Measurements from ENCODE around the gene NKD1.

DNA sequence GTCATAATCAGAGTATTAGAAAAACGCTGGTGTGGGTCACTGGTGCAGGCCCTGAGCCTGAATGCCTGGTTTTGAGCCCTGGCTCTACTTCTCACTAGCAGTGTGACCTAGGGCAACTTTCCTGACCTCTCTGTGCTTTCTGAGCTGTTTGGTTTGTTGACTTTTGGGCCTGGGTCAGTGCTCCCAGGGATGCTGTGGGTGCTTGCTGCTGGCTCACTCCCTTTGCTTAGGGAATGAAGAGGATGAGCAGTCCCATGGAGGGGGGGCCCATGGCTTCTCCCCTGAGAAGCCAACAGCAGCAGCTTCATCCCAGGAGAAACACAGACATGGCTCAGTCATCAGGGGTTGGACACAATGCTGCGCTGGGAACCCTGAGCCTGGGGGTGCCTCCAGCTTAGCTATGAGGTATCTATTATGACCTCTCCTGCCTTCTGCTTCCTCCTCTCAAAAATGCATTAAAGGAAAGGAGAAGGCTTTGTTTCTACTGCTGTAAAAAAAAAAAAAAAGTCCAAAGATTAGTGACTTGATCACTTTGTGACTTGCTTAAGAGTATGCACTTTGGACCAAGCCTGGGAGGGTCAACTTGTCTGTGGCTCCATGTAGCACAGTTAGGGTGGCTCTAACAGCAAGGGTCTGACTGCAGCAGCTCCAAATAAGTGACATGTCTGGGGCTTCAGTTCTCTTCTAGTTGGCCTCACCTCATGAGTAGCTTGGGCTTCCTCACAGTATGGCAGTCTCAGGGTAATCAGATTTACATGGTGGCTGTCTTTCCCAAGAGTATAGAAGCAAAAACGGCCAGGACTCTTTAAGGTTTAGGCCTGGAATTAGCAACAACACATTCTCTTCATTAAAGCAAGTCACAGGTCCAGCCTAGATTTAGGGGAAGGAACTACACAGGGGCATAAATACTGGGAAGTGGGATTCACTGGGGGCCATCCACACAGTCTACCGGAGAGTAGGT, 13.0 kb downstream of the NKD1 start:
- TF ChIP-seq, protein P1, sequence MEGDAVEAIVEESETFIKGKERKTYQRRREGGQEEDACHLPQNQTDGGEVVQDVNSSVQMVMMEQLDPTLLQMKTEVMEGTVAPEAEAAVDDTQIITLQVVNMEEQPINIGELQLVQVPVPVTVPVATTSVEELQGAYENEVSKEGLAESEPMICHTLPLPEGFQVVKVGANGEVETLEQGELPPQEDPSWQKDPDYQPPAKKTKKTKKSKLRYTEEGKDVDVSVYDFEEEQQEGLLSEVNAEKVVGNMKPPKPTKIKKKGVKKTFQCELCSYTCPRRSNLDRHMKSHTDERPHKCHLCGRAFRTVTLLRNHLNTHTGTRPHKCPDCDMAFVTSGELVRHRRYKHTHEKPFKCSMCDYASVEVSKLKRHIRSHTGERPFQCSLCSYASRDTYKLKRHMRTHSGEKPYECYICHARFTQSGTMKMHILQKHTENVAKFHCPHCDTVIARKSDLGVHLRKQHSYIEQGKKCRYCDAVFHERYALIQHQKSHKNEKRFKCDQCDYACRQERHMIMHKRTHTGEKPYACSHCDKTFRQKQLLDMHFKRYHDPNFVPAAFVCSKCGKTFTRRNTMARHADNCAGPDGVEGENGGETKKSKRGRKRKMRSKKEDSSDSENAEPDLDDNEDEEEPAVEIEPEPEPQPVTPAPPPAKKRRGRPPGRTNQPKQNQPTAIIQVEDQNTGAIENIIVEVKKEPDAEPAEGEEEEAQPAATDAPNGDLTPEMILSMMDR (IDR thresholded peaks at IDR 0.05) = no peak
- TF ChIP-seq POLR2AphosphoS5 (IDR thresholded peaks at IDR 0.05) = no peak
